HG03342 (cell line): Measurements from ENCODE around the gene RPGRIP1.
"Not testable (repeated sequence)": the region's sequence is repeated elsewhere in the genome, so short reads cannot be mapped to it uniquely, and the experiment has no call there.

Experiments
- ATAC-seq: cut with Tn5 transposase; IDR thresholded peaks from one replicate; pipeline ENCODE4 v1.9.1; 2021; ENCODE audit warnings: mild to moderate bottlenecking, moderate library complexity; ENCODE audit not compliant: unreplicated experiment

Gene RPGRIP1

GRCh38 chr14:21258005-21258888, 21.6 kb upstream of the RPGRIP1 start:
- no peak for ATAC-seq

GRCh38 chr14:21258889-21259787, 20.7 kb upstream of the RPGRIP1 start:
- ATAC-seq: no peak

- no peak for ATAC-seq
Measured at GRCh38 chr14:21261824-21262223, 18.1 kb upstream of the RPGRIP1 start.

GRCh38 chr14:21262410-21262809, 17.5 kb upstream of the RPGRIP1 start:
- ATAC-seq: no peak

- ATAC-seq: no peak
Measured at GRCh38 chr14:21263284-21264024, 16.4 kb upstream of the RPGRIP1 start.

- peak; percentile 77 for ATAC-seq
Measured at GRCh38 chr14:21264025-21264801, 15.7 kb upstream of the RPGRIP1 start.

GRCh38 chr14:21267431-21267845, 12.4 kb upstream of the RPGRIP1 start:
- no peak for ATAC-seq

- ATAC-seq: no peak
Measured at GRCh38 chr14:21267886-21268616, 11.8 kb upstream of the RPGRIP1 start.

GRCh38 chr14:21268617-21269251, 11.1 kb upstream of the RPGRIP1 start:
- no peak for ATAC-seq

GRCh38 chr14:21269252-21270046, 10.4 kb upstream of the RPGRIP1 start, which contains the start of gene HNRNPC:
Gene HNRNPC (minus strand): TSS chr14:21269442. CDS start chr14:21234193, 35,249 bp downstream.
- ATAC-seq: peak; percentile 91

- not testable (repeated sequence) for ATAC-seq
Measured at GRCh38 chr14:21272661-21273060, 7.2 kb upstream of the RPGRIP1 start.

GRCh38 chr14:21275261-21275858, 4.5 kb upstream of the RPGRIP1 start:
- no peak for ATAC-seq

- ATAC-seq: no peak
Measured at GRCh38 chr14:21278632-21279031, 1.3 kb upstream of the RPGRIP1 start.

GRCh38 chr14:21281917-21282316, 2.0 kb downstream of the RPGRIP1 start:
- ATAC-seq: not testable (repeated sequence)

GRCh38 chr14:21286516-21286915, 6.6 kb downstream of the RPGRIP1 start:
- not testable (repeated sequence) for ATAC-seq

- ATAC-seq: no peak
Measured at GRCh38 chr14:21287168-21287567, 7.3 kb downstream of the RPGRIP1 start.

GRCh38 chr14:21294026-21294425, 14.1 kb downstream of the RPGRIP1 start:
- ATAC-seq: not testable (repeated sequence)

GRCh38 chr14:21298358-21298757, 18.5 kb downstream of the RPGRIP1 start:
- ATAC-seq: no peak
